Hematopoietic multipotent progenitor cell treated with erythropoietin and hydrocortisone succinate and interleukin-3 and kit ligand, for 8 days (in vitro differentiated cells): ENCODE measurements around the gene SYMPK.
"Not testable (repeated sequence)": the region's sequence is repeated elsewhere in the genome, so short reads cannot be mapped to it uniquely, and the experiment has no call there.

Experiments
- DNase-seq: peaks from one replicate; pipeline ENCODE4 v3.0.0-alpha.2; 2015

Gene SYMPK

DNA sequence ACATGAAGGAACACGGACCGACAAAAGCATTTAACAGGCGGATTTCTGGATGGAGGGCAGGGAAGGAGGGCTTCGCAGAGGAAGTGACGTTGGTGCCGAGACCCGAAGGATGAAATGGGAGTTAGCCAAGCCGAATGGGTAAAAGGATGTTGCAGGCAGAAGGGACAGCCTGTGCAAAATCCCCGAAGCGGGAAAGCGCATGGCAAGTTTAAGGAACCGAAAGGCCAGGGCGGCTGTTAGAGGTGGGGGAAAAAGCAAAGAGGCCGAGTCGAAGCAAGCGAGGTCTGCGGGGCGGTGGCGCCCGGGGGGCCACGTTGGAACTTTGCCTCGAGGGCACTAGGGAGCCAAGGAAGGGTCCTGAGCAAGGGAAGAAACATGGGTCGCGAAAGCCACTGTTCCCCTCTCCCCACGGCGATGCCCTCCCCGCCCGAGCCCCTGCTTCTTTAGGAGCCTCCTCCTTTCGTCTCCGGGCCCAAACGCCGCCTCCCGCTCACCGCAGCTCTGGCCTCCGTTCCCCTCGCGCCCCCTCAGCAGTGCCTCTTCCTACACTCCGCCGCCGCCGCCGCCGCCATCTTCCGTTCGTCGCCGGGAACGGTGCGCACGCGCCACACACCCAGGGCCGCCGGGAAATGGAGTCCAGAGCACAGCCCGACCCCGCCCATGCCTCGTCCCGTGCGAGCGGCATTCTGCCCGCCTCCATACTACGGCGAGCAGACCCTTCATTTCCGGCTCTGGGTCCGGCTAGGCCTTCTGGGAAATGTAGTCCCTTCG, at the start of gene SYMPK:
Gene SYMPK, minus strand, starts transcription at position 584 of the 771 bp plus-strand sequence. CDS start 8,652 bp downstream, outside the sequence.
- peak; percentile 98 for DNase-seq

GRCh38 chr19:45911291-45911690, 48.3 kb upstream of the SYMPK start:
- no peak for DNase-seq

GRCh38 chr19:45908956-45909355, 46.0 kb upstream of the SYMPK start:
- DNase-seq: no peak

DNA sequence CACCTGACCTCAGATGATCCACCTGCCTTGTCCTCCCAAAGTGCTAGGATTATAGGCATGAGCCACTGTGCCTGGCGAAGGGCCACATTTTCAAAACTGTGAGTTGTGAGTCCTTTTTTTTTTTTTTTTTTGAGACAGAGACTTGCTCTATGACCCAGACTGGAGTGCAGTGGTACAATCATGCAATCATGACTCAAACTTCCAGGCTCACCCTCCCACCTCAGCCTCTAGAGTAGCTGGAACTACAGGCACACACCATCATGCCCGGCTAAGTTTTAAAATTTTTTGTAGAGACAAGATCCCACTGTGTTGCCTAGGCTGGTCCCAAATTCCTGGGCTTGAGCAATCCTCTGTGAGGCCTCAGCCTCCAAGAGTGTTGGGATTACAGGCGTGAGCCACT, 43.3 kb upstream of the SYMPK start:
- no peak for DNase-seq

DNA sequence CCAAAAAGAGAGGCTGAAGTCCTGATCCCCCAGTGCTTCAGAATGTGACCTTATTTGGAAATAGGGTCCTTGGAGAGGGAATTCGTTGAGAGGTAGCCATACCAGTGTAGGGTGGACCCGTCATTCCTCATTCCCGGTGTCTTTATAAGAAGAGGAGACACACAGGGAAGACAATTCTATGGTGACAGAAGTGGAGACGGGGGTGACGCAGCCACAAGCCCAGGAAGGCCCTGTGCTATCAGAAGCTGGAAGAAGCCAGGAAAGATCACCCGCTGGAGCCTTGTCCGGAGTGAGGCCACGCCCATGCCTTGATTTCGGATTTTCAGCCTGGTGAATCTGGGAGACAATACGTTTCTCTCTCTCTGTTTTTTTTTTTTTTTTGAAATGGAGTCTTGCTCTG, 42.1 kb upstream of the SYMPK start:
- no peak for DNase-seq

DNA sequence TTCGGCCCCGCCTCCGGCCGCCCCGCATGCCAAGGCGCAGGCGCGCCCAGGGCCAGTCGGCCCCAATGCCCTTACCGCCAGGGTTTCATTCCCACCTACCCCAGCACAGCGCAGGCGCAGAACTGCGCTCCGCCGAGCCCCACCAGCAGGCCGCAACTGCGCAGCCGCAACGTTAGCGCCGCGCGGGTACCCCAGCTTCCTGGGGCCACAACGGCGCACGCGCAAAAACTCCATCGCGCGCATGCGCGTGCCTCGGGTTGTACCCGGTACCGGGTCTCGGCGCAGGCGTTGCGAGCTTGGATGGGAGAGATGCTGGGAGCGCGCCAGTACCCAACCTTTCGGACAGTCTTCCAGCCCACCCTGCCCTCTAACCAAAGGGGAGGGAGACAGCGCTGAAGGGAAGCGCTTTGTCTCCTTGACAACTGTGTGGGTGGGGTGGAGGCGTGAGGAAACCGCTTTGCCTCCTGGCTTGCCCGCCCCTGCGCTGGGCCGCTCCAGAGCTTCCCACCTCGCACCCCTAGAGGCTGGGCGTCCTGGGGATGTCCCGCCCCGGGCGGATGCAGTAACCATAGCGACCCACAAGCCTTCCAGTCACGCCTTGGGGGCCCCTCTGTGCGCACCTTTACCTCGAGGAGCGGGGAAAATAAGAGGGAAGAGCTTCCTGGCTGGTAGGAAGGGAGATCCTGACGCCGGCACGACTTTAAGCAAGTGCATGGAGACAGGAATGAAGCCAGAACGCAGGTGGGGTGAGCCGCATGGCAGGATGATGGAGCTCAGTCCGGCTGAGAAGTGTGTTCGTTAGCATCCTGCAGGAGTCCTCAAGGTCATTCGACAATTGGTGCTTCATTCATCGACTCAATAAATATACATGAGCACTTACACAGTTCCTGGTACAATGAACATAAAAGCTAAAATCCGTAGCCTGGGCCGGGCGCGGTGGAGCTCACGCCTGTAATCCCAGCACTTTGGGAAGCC, 40.0 kb upstream of the SYMPK start:
- DNase-seq: peak; percentile 97

DNA sequence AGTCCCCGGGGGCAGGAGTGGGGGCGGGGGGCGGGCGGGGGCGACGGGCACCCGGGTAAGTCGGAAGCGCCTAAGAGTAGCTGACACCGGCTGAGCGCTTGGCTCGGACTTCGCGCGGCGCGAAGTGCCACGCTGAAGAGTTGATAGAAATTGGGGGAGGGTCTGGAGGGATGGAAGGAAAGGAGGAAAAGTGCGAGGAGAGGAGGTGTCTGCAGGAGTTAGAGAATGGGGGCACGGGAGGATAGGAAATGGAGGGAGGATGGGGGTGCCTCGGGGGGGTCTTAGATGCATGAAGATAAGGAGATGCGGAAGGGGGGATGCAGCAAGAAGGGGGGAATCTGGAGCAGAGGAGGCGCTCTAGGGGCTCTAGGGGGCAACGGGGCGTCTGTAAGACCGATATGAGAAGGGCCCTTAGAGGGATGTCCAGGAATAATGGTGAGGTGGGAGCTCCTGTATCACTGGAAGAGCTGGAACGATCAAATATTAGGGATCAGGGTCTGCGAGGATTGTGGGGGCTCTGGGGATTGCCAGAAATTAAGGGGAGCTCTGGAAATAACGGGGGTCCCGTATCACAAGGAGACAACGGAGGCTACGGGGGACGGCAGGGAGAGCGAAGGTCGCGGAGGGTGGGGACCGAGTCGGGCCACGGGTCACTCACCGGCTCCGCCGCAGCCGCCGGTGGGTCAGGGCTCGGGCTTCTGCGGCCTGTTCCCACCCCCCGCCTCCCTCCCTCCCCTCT, 39.1 kb upstream of the SYMPK start, which contains the start of gene MYPOP:
Gene MYPOP, minus strand, starts transcription at position 702 of the 739 bp plus-strand sequence. CDS start 840 bp downstream, outside the sequence.
- DNase-seq: peak; percentile 20

DNA sequence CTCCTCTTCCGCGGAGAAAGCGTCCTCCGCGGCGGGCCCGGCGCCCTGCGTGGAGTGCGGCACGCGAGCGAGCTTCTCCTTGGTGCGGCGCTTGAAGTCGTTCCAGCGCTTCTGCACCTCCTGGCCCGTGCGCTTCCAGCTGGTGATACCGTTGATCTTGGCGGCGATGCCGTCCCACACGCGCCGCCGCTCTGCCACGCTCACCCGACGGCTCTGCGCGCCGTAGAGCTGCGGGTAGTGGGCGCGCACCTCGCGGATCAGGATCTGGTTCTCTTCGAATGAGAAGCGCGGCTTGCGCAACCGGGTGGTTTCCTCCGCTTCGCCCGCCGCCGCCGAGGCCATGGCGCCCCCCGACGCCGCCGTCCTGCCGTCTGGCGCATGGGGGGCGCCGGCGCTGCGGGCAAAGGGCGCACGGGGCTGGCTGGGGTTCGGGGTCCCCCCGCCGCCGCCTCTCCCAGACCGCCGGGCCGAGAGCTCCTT, 38.5 kb upstream of the SYMPK start:
- peak; percentile 16 for DNase-seq

GRCh38 chr19:45900738-45901431, 37.9 kb upstream of the SYMPK start:
- DNase-seq: peak; percentile 68

- no peak for DNase-seq
Observed at GRCh38 chr19:45899919-45900589, 37.1 kb upstream of the SYMPK start.

- no peak for DNase-seq
Observed at GRCh38 chr19:45899253-45899652, 36.3 kb upstream of the SYMPK start.

GRCh38 chr19:45897261-45897812, 34.4 kb upstream of the SYMPK start:
- DNase-seq: no peak

GRCh38 chr19:45895983-45896599, 33.1 kb upstream of the SYMPK start:
- not testable (repeated sequence) for DNase-seq

DNA sequence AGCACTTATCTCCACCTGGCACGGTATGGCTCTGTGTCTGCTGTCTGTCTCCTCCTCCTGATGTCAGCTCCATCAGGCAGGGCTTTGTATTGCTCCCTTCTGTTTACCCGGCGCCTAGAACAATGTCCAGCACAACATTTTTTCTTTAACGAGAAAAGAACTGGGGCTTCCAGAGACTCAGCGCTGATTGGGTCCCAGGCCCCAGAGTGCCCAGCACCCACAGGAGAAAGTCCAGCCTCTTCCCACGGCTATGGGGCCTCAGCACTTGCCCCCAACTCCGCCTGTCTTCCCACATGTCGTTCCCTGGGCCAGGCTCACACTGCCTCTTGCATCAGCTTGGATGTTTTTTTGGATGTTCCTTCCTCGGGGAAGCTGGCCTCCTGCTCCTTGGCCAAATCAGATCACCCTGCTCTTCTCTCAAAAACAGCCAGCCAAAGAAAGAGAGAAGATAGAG, 32.6 kb upstream of the SYMPK start:
- DNase-seq: no peak

DNA sequence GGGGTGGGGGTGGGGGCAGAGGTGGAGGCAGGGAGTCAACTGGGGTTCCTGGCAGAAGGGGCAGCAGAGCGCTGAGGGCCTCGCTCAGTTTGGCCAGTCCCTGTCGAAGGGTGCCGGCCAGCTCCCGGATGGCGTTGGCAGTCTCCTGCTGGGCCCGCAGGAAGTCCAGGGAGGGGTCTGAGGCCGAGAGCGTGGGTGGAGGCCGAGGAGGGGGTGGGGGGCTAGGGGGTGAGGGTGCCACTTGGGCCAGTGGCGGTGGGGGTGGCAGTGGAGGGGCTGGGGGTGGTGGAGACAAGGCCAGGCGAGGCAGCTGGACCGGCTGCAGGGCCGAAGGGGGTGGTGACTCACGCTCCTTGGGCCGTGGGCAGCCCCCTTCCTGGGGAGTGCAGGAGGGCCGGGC, 27.9 kb upstream of the SYMPK start:
- no peak for DNase-seq

DNA sequence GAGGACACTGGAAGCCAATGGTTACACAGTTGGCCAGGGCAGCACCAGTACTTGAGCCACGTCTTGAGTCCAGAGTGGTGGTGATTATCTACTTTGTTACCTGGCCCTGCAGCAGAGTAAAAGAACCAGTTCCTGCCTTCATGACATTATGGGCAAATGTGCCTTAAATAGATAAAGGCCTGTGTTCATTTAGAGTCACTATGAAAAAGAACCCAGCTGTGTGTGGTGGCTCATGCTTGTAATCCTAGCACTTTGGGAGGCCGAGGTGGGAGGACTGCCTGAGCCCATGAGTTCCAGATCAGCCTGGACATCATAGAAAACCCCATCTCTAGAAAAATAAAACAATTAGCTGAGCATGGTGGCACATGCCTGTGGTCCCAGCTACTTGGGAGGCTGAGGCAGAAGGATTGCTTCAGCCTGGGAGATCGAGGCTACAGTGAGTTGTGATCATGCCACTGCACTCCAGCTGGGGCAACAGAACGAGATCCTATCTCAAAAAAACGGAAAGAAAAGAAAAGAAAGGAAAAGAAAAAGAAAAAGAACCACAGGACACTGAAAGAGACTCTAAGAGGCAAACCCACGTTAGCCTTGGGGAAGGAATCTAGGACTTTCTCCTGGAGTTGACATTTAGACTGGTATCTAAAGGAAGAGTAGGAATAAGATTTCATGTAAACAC, 26.4 kb upstream of the SYMPK start:
- DNase-seq: peak; percentile 77

- no peak for DNase-seq
Observed at GRCh38 chr19:45887200-45887710, 24.3 kb upstream of the SYMPK start.

- DNase-seq: peak; percentile 96
Observed at GRCh38 chr19:45886427-45887199, 23.7 kb upstream of the SYMPK start.
